GM19351 (cell line): ENCODE results near the gene ATG5.
"Not testable (repeated sequence)": the region's sequence is repeated elsewhere in the genome, so short reads cannot be mapped to it uniquely, and the experiment has no call there.

Experiments used
- ATAC-seq: cut with Tn5 transposase; IDR thresholded peaks from one replicate; pipeline ENCODE4 v1.9.1; 2021; ENCODE audit warnings: mild to moderate bottlenecking, moderate library complexity; ENCODE audit not compliant: unreplicated experiment

ATG5 gene

DNA sequence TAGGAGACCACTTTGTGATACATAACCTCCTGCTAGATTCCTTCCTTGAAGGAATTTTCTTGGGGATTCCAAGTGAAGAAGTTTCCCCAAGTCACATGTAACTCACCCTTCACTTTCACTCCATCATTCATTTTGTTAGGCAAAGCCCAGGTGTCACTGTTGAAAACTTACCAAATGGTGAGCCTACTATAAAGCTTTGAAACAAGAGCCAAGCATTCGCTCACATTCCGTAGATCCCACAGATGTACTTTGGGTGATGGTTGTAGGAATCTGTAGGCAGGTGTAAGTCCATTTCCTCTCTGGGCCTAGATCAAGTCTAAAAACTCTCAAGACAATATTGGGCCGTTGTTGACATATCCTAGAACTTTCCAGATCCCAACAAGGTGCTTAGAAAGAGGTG is 165.4 kb downstream of the ATG5 start:
- no peak for ATAC-seq

DNA sequence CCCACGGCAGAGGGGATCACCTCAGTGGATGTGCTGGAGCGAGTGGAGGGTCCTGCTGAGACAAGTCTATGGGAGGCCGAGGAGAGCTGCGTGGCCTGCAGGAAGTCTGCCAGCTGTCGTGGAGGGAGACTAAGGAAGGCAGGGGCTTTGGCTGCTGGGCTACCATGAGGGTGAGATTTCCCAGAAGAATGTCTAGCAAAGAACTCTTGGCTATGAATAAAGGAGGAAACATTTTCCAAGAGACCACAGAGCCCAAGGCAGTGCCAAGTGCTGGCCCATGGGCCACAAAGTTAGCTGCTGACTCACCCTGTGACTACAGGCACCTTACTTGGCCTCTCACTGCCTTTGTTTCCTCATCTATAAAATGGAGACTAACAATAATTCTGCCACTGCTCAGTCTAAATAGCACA is 166.0 kb downstream of the ATG5 start:
- no peak for ATAC-seq

- ATAC-seq = no peak
Measured at GRCh38 chr6:106158816-106159215, 166.7 kb downstream of the ATG5 start.

- ATAC-seq = no peak
Measured at GRCh38 chr6:106156863-106157262, 168.7 kb downstream of the ATG5 start.

DNA sequence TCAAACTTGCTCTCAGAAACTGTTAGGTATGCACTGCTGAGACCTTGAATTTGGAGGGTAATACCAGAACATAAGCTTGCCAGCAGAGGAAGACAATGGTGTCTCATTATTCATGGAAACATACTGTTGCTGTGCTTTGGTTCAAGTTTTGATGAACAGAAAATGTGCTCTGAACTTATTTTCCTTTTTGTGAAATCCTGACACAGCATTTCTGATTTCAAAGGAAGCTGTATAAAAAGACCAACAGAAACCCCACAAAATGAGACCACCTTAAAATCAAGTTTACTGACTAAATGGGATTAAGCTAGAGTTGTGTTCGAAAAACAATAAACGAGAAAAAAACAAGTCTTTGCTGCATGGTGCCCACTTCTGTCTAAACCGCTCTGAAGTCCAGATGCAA is 169.1 kb downstream of the ATG5 start:
- ATAC-seq = no peak

DNA sequence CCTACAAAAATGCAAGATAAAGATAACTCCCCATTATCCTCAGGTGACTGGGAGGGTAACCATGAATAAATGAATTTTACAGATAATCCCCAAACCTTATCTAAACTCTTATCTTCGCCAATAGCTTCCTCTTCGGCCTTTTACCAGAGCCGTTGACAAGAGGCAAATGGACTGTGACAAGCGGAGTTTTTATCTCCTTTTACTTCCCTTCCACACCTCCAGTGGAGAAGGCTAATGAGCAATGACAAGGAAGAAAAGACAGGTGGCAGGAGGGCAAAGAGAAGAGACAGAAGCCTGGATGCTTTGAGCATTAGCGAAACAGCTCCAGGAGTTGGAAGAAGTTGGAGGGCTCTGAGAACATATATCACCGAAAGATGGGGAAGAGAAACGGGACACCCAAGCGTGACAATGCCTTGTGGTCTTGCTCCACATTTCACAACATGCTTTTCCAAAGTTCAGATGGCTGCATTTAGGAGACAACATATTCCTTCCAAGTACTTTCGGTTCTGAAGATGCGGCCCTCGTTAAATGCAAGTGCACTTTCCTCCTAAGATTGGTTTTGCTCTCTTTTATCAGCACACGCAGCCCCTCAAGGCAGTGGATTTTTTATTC is 170.2 kb downstream of the ATG5 start:
- ATAC-seq = no peak

- ATAC-seq = no peak
Measured at GRCh38 chr6:106154326-106154725, 171.2 kb downstream of the ATG5 start.

DNA sequence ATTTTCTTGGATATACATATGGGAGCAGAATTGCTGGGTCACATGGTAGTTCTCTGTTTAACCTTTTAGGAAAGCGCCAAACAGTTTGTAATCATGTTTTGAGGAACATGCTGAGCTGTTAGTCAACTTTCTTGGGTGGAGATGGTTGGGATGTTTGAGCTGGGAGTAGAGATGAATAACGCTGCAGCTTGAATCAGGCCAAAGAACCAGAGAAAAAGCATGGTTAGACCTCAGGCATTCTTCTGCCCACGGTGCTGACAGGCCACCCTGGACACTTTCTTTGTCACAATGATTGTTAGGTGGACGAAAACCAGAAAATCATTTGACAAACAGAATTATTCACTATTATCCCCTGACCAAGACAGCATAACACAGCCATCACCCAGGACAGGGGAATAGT is 172.6 kb downstream of the ATG5 start:
- ATAC-seq = no peak

- not testable (repeated sequence) for ATAC-seq
Measured at GRCh38 chr6:106152476-106152875, 173.1 kb downstream of the ATG5 start.

DNA sequence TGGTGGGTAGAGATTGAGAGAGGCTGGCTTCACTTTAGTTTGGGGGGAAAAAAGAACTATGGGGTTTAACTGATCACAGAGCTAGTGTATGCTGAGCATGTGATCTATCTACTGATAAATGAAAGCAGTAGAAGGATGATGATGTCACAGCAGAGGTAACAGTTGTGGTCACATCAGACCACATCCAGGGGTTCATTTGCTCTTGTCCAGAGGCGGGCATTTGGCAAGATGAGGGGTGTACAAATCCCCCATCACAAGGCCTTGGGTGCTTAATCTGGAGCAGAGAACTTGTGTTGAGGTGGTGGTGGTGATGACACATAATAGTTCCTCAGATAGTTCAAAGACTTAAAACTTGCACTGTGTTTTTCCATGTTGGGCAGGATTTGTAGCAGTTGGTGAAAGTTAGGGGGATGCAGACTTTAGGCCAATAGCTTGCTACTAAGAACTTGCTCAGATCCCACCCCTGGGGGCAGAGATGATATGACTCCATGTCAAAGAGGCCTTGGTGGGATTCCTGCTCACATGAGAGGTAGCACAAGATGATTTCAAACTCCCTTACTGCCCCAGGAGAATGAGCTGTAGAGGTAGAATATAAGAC is 176.0 kb downstream of the ATG5 start:
- ATAC-seq = no peak

GRCh38 chr6:106147476-106147875 is 178.1 kb downstream of the ATG5 start:
- no peak for ATAC-seq

GRCh38 chr6:106146852-106147351 is 178.7 kb downstream of the ATG5 start:
- ATAC-seq = peak; percentile 46

- ATAC-seq = peak; percentile 25
Measured at GRCh38 chr6:106145741-106146227, 179.8 kb downstream of the ATG5 start.

GRCh38 chr6:106145144-106145543 is 180.4 kb downstream of the ATG5 start:
- no peak for ATAC-seq

DNA sequence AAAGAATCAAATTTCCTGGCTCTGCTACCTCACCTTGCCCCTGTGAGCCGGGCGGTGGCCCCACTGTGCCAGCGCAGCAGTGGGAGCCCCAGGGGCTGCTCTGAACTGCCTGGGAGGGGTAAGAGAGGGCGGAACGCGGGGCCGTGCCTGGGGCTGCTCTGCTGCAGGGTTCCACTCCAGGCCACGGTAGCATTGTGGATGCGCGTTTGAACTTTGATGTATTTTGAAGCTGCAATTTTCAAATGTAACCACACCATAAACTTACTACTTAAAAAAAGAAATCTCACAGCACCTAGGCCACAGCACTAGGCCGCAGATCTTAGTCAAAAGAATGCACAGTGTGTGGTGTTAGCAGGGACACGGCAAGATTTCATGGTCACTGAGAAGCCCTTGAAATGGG is 181.9 kb downstream of the ATG5 start:
- no peak for ATAC-seq

DNA sequence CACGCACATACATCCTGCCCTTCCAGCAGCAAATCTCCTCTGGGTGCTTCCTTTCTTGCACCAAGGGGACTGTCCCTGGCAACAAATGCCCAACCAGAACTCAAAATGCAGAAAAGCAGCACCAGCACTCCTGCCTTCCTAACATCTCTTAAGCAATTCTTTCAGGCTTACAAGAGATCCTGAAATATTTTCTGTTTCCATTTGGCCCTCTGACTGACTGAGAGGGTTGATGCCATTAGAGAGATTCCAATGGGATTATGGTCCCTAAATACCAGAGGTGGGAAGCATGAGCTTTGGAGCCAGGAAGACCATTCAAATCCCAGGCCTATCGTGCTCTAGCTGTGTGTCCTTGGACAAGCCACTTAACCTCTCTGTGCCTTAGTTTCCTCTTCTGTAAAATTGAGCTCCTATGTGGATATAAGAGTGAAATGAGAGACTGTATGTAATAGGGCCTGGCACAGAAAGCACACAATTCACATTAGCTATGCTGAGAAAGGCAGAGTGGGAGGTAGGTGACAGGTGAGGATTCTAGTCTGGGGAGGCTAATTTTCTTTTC is 182.6 kb downstream of the ATG5 start:
- no peak for ATAC-seq

DNA sequence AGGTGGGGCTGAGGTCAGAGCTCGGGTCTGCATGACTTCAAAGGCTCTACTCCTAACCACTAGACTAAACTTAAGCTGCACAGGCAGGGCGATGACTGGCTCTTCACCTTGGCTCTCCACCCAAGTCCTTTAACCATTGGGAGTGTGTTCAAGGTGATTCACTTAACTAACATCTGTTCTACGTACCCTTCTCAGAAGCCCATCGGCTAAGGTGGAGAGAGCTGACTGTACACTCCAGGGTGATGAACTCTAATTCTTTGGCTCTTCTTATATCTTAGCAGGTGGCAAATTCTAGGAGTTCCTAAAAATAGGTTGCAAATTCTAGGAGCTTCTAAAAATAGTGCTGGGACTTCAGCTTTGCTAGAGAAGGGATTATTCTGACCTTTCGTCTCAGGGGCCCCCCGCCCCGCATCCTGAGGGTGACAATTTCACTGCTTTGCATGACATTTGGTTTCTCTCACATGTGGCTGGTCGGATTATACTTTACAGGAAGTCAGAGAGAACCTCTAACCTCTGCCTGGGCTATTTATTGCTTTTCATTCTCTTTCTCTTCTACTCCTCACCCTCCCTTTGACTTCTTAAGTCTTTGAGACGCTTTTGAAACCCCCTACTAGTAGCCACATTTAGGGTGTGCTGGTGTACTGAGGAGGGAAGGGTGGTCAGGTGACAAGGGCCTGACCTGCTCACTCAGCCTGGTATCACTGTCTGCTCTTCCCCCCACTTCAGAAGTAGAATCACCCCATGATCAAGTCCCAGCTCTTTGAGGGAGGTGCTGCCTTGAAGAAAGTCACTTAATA is 183.9 kb downstream of the ATG5 start:
- ATAC-seq = peak; percentile 76

- no peak for ATAC-seq
Measured at GRCh38 chr6:106138151-106138550, 187.4 kb downstream of the ATG5 start.

DNA sequence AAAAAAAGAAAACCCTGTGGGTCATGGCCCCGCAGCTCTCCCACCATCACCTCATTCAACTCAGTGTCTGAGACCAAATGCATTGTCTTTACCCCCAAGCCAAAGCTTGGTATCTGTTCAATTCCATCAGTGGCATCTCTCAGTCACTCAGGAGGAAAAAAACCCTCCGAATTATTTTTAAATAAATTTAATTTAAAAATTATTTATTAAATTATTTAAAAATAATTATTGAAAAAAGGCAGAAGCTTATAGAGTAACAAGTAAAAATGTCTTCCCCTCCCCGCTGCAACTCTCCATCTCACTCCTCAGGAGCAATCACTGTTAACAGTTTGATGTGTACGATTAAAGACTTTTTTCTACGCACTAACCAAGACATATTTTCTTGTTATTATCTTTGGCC is 188.7 kb downstream of the ATG5 start:
- ATAC-seq = no peak

DNA sequence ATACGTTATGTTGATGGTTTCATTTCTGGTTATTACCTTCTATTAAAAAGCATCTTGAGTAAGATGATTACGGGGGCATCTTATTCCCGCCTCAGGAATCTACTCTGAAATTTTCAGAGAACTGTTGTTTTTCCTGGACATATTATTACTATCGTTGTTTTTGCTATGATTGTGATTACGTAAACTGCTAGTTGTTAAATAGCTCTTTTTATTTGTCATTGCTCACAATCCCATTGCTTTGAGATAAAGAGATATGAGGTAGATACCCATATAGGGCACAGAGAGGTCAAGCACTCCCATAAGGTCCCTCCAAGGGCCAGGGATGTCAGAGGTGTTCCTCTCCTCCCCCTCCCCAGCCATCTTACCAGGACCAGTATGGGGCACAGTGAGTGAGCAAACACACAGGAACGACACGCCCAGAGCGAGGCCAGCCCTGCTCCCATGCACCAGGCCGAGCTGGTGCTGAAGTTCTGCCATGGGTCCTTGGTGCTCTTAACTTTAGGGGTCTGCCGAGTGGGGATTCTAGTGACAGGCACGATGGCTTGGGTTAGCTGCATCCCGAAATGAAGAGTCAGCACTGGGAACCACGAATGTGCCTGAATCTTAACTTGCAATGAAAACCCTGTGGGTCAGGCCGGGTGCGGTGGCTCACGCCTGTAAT is 189.5 kb downstream of the ATG5 start:
- no peak for ATAC-seq
